Kidney (tissue), 14 donors: ENCODE measurements around the gene ABCG2. TPM values are rescaled to one million over a fixed set of nuclear protein-coding genes. Genes with fewer than 3 reads are reported as not detected.

Source experiments
- DNase-seq, 5 donors: peaks; one replicate each; pipeline ENCODE4 v3.0.0-alpha.2; 2013 to 2020
- FAIRE-seq: peaks from 2 replicates; lab custom pipeline; 2012; peaks lifted over from hg19 to GRCh38; lab: Jason Lieb, UNC
- H3K27ac ChIP-seq, 2 donors: one replicate each; pipeline ENCODE4 v1.7.0; 2013; ENCODE audit warnings: low read depth in 2 of 2, low read length in 2 of 2, inconsistent platforms in 1 of 2
- H3K27me3 ChIP-seq: one replicate; pipeline ENCODE4 v1.7.1; 2013; ENCODE audit warnings: low read length, inconsistent platforms; ENCODE audit not compliant: control insufficient read depth, insufficient read depth
- H3K36me3 ChIP-seq, 3 donors: one replicate each; pipeline versions ENCODE4 v1.7.0 to v1.7.1; 2013; ENCODE audit warnings: low read length in 3 of 3, control low read depth in 1 of 3, inconsistent platforms in 1 of 3; ENCODE audit not compliant: insufficient read depth in 3 of 3, control insufficient read depth in 2 of 3
- H3K4me1 ChIP-seq, 3 donors: one replicate each; pipeline versions ENCODE4 v1.7.0 to v1.7.1; 2013; ENCODE audit warnings: low read length in 3 of 3, inconsistent platforms in 1 of 3, low read depth in 1 of 3; ENCODE audit not compliant: control insufficient read depth in 2 of 3, insufficient read depth in 2 of 3
- H3K4me3 ChIP-seq, 3 donors: one replicate each; pipeline versions ENCODE4 v1.7.0 to v1.8.1; 2013; ENCODE audit warnings: low read length in 3 of 3, control low read depth in 1 of 3, inconsistent platforms in 1 of 3
- H3K9ac ChIP-seq, 3 donors: one replicate each; pipeline versions ENCODE4 v1.7.0 to v1.7.1; 2013; ENCODE audit warnings: low read length in 3 of 3, control low read depth in 1 of 3, inconsistent platforms in 1 of 3
- H3K9me3 ChIP-seq, 3 donors: one replicate each; pipeline versions ENCODE4 v1.7.0 to v1.7.1; 2013; ENCODE audit warnings: low read length in 3 of 3, control low read depth in 1 of 3, inconsistent platforms in 1 of 3; ENCODE audit not compliant: control insufficient read depth in 2 of 3, insufficient read depth in 1 of 3
- CTCF ChIP-seq: IDR thresholded peaks from 3 replicates; pipeline ENCODE4 v1.5.1; 2012; ENCODE audit warnings: mild to moderate bottlenecking, moderate library complexity, borderline replicate concordance; ENCODE audit not compliant: insufficient read depth; ENCODE audit errors: extremely low read depth
- intact Hi-C: fragments of 100-400 bp; cut with DNase I; formaldehyde crosslinking; loops from one replicate; pipeline ENCODE4 v1.11.1; 2022
- polyA plus RNA-seq: library from polyadenylated mRNA; stranded (reverse); fragments of 350-450 nt; fragmentation: Illumina TruSeq; extraction: RNeasy Lipid Tissue Mini Kit (QIAGEN cat#74804); gene quantifications from one replicate; pipeline ENCODE4 v1.2.3, GENCODE V29; 2014; ENCODE audit warnings: low read depth, low replicate concordance; ENCODE audit not compliant: insufficient read depth
- total RNA-seq: library from RNA; stranded (reverse); fragmentation: NEBNext Ultra II Directional; extraction: Animal tissue kit (Norgen Biotek cat#: 25700); gene quantifications from one replicate; pipeline ENCODE4 v1.2.1, GENCODE V29; 2021
- donor health status: control.
- donor health status: control.
- donor health status: control.
- donor health status: control.
- donor health status: control.
- donor health status: DM: yes; HTN: yes; CAD: no.
- donor health status: Normal renal cell carcinoma (clear cell type).

ABCG2 gene
- total and polyA plus RNA-seq, 2 donors from 2014 or later, result 1.5 to 4.7 TPM

- Histone ChIP-seq H3K9ac (no peak overlapping the region), H3K4me1 (no peaks in the 10 kb centered on the region), H3K27me3 (no peaks in the 10 kb centered on the region), H3K9me3 (no peaks in the 10 kb centered on the region), H3K36me3 (no peaks in the 10 kb centered on the region), H3K27ac (no peak overlapping the region), H3K4me3 (no peak overlapping the region)
- no peak for TF ChIP-seq CTCF
- intact Hi-C loops, result no loop called here
- no peak for FAIRE-seq
- DNase-seq, result no peak
These were observed 53.4 kb downstream of the ABCG2 start for GRCh38 chr4:88104902-88105610.

GRCh38 chr4:88102026-88102425, 56.4 kb downstream of the ABCG2 start:
- TF ChIP-seq CTCF, result no peak
- H3K9me3 ChIP-seq, result no peaks in the 10 kb centered on the region
- H3K27me3 ChIP-seq, result no peaks in the 10 kb centered on the region
- DNase-seq (no peak), FAIRE-seq (no peak)
- H3K4me1 ChIP-seq, result no peaks in the 10 kb centered on the region
- H3K4me3 ChIP-seq, result no peak overlapping the region
- intact Hi-C loops, result no loop called here
- H3K9ac ChIP-seq, result no peak overlapping the region
- H3K36me3 ChIP-seq, result no peaks in the 10 kb centered on the region
- no peak overlapping the region for H3K27ac ChIP-seq

GRCh38 chr4:88101165-88101564, 57.3 kb downstream of the ABCG2 start:
- H3K4me3 ChIP-seq, result no peak overlapping the region
- H3K36me3 ChIP-seq, result no peaks in the 10 kb centered on the region
- DNase-seq, result no peak
- H3K9me3 ChIP-seq, result no peaks in the 10 kb centered on the region
- TF ChIP-seq CTCF, result no peak
- intact Hi-C loops, result no loop called here
- H3K27ac ChIP-seq, result no peak overlapping the region
- no peak for FAIRE-seq
- no peaks in the 10 kb centered on the region for H3K4me1 ChIP-seq
- no peaks in the 10 kb centered on the region for H3K27me3 ChIP-seq
- no peak overlapping the region for H3K9ac ChIP-seq
